Caco-2 (cell line): ENCODE measurements around the gene MAX. TPM values are rescaled to one million over a fixed set of nuclear protein-coding genes. Genes with fewer than 3 reads are reported as not detected.

Experiments
- BruUV-seq: library from RNA; stranded (reverse); fragments of 400-500 nt; replicated peaks from 2 replicates; lab custom pipeline; 2021; lab: Mats Ljungman, UMichigan
- CTCF ChIA-PET: fragments of 300-600 bp; sonication (Branson Sonifier 250); formaldehyde crosslinking; loops from one replicate; lab custom pipeline; 2022; ENCODE audit warnings: antibody characterized with exemption; lab: Charles Lee
- POLR2A ChIA-PET: fragments of 300-600 bp; sonication (Branson Sonifier 250); formaldehyde crosslinking; loops from one replicate; lab custom pipeline; 2022; ENCODE audit warnings: antibody characterized with exemption; lab: Charles Lee
- DNase-seq, 2 experiments: peaks; one replicate each; pipeline versions ENCODE4 v3.0.0 to v3.0.0-alpha.2; 2020 to 2022
- H3K27me3 ChIP-seq: replicated peaks from 2 replicates; pipeline ENCODE4 v1.6.0; 2011; ENCODE audit warnings: low read length; ENCODE audit not compliant: control insufficient read depth, insufficient read depth
- H3K36me3 ChIP-seq: 2 replicates; pipeline ENCODE4 v1.5.1; 2011; ENCODE audit warnings: low read length; ENCODE audit not compliant: control insufficient read depth, insufficient read depth
- H3K4me1 ChIP-seq: fragments of 250-450 bp; sonication (Bioruptor Pico); 2 replicates; pipeline ENCODE4 v1.5.1; 2020; ENCODE audit warnings: mild to moderate bottlenecking
- H3K4me3 ChIP-seq: 2 replicates; pipeline ENCODE4 v1.5.1; 2011; ENCODE audit warnings: low read depth, mild to moderate bottlenecking, control low read depth, low read length
- H3K9me3 ChIP-seq: fragments of 250-450 bp; sonication (Bioruptor Pico); 2 replicates; pipeline ENCODE4 v1.5.1; 2020; ENCODE audit warnings: mild to moderate bottlenecking, moderate library complexity
- H3K27ac Mint-ChIP-seq: one replicate; pipeline ENCODE4 v1.8.0; 2022; ENCODE audit warnings: mixed read lengths; ENCODE audit not compliant: unreplicated experiment
- H3K27me3 Mint-ChIP-seq: one replicate; pipeline ENCODE4 v1.8.0; 2022; ENCODE audit warnings: mixed read lengths; ENCODE audit not compliant: insufficient read depth, unreplicated experiment
- H3K36me3 Mint-ChIP-seq: one replicate; pipeline ENCODE4 v1.8.0; 2022; ENCODE audit warnings: mild to moderate bottlenecking, mixed read lengths; ENCODE audit not compliant: insufficient read depth, unreplicated experiment
- H3K4me1 Mint-ChIP-seq: one replicate; pipeline ENCODE4 v1.8.0; 2022; ENCODE audit warnings: low read depth, mixed read lengths; ENCODE audit not compliant: unreplicated experiment
- H3K4me3 Mint-ChIP-seq: one replicate; pipeline ENCODE4 v1.8.0; 2022; ENCODE audit warnings: mild to moderate bottlenecking, moderate library complexity, mixed read lengths; ENCODE audit not compliant: unreplicated experiment
- H3K9me3 Mint-ChIP-seq: one replicate; pipeline ENCODE4 v1.8.0; 2022; ENCODE audit warnings: mixed read lengths; ENCODE audit not compliant: unreplicated experiment
- CTCF ChIP-seq, 2 experiments: fragments of 200-600 bp in 1 of 2; IDR thresholded peaks; 1 replicate in 1 of 2; 2 replicates in 1 of 2; pipeline versions ENCODE4 v1.5.1 to v1.8.0; 2011 to 2022; ENCODE audit warnings: antibody characterized with exemption in 1 of 2, control low read depth in 1 of 2, inconsistent platforms in 1 of 2, low read depth in 1 of 2, low read length in 1 of 2, mild to moderate bottlenecking in 1 of 2, moderate library complexity in 1 of 2; ENCODE audit not compliant: insufficient read depth in 1 of 2, severe bottlenecking in 1 of 2, unreplicated experiment in 1 of 2
- intact Hi-C: fragments of 100-400 bp; cut with micrococcal nuclease; formaldehyde crosslinking; loops from one replicate; pipeline ENCODE4 v1.10.0; 2022; ENCODE audit not compliant: unreplicated experiment
- total RNA-seq: library from RNA; stranded (reverse); gene quantifications from 2 replicates; pipeline ENCODE4 v1.2.3, GENCODE V29; 2022

Gene MAX
- total RNA-seq, 1 experiment from 2014 or later, result 53.5 TPM

- Histone ChIP-seq H3K9me3 (no peaks in the 10 kb centered on the region), H3K27me3 (no peaks in the 10 kb centered on the region), H3K4me3 (no peak overlapping the region), H3K36me3 (no peaks in the 10 kb centered on the region), H3K4me1 (no peaks in the 10 kb centered on the region)
- DNase-seq, result no peak
- no peaks in the 10 kb centered on the region for H3K4me1 Mint-ChIP-seq
- CTCF ChIA-PET, result no interaction called here
- TF ChIP-seq CTCF (IDR thresholded peaks at IDR 0.05; ENCODE audit: insufficient read depth in 1 of 2, low read depth in 1 of 2, low read length in 1 of 2, severe bottlenecking in 1 of 2, unreplicated experiment in 1 of 2), result no peak
- peaks cover 6% of the 10 kb centered on the region for H3K27me3 Mint-ChIP-seq
- intact Hi-C loops, result loop anchor here (2.0 kb wide), 1 partner anchor 40 kb away; the partner anchor contains the start of gene MAX
- H3K9me3 Mint-ChIP-seq, result no peaks in the 10 kb centered on the region
- no peak overlapping the region for H3K4me3 Mint-ChIP-seq
- no peaks in the 10 kb centered on the region for H3K36me3 Mint-ChIP-seq
- no TSS peak for BruUV-seq
- H3K27ac Mint-ChIP-seq, result no peak overlapping the region
- POLR2A ChIA-PET, result no interaction called here
Observed at GRCh38 chr14:65142429-65142828, 40.1 kb upstream of the MAX start.

GRCh38 chr14:65141523-65141922, 39.2 kb upstream of the MAX start:
- H3K27ac Mint-ChIP-seq, result no peak overlapping the region
- Histone ChIP-seq H3K36me3 (no peaks in the 10 kb centered on the region), H3K27me3 (no peaks in the 10 kb centered on the region), H3K4me1 (no peaks in the 10 kb centered on the region), H3K9me3 (no peaks in the 10 kb centered on the region), H3K4me3 (no peak overlapping the region)
- H3K4me3 Mint-ChIP-seq, result no peak overlapping the region
- no TSS peak for BruUV-seq
- no peaks in the 10 kb centered on the region for H3K36me3 Mint-ChIP-seq
- intact Hi-C loops, result no loop called here
- DNase-seq, result no peak
- H3K9me3 Mint-ChIP-seq, result no peaks in the 10 kb centered on the region
- TF ChIP-seq CTCF (IDR thresholded peaks at IDR 0.05; ENCODE audit: insufficient read depth in 1 of 2, low read depth in 1 of 2, low read length in 1 of 2, severe bottlenecking in 1 of 2, unreplicated experiment in 1 of 2), result no peak
- ChIA-PET POLR2A (no interaction called here), CTCF (no interaction called here)
- peaks cover 6% of the 10 kb centered on the region for H3K27me3 Mint-ChIP-seq
- no peaks in the 10 kb centered on the region for H3K4me1 Mint-ChIP-seq

GRCh38 chr14:65137648-65138307, 35.5 kb upstream of the MAX start:
- no peaks in the 10 kb centered on the region for H3K36me3 ChIP-seq
- Mint-ChIP-seq H3K27me3 (no peaks in the 10 kb centered on the region), H3K4me1 (no peaks in the 10 kb centered on the region), H3K27ac (no peak overlapping the region), H3K36me3 (no peaks in the 10 kb centered on the region), H3K9me3 (no peaks in the 10 kb centered on the region), H3K4me3 (no peak overlapping the region)
- H3K27me3 ChIP-seq, result no peaks in the 10 kb centered on the region
- no peaks in the 10 kb centered on the region for H3K9me3 ChIP-seq
- no peak overlapping the region for H3K4me3 ChIP-seq
- no TSS peak for BruUV-seq
- H3K4me1 ChIP-seq, result peaks cover 7% of the 10 kb centered on the region; the same call in 1 of the 2 replicates
- no peak for DNase-seq
- intact Hi-C loops, result no loop called here
- POLR2A ChIA-PET, result no interaction called here
- CTCF ChIA-PET, result interaction anchor here (0.7 kb wide), 1 partner anchor 48 kb away, joined by 8 read pairs; no protein-coding TSS in a partner anchor
- no peak for TF ChIP-seq CTCF (IDR thresholded peaks at IDR 0.05; ENCODE audit: insufficient read depth in 1 of 2, low read depth in 1 of 2, low read length in 1 of 2, severe bottlenecking in 1 of 2, unreplicated experiment in 1 of 2)
